IPS-18a (cell line): ENCODE results near the gene ITIH6.
"Not testable (repeated sequence)": the region's sequence is repeated elsewhere in the genome, so short reads cannot be mapped to it uniquely, and the experiment has no call there.

Experiments used
- H3K27ac ChIP-seq: one replicate; pipeline ENCODE4 v1.5.1; 2013; ENCODE audit warnings: low read length
- H3K27me3 ChIP-seq: one replicate; pipeline ENCODE4 v1.6.1; 2013; ENCODE audit warnings: mild to moderate bottlenecking, low read length; ENCODE audit not compliant: control insufficient read depth, insufficient read depth
- H3K36me3 ChIP-seq: one replicate; pipeline ENCODE4 v1.6.1; 2013; ENCODE audit warnings: low read depth, low read length; ENCODE audit not compliant: control insufficient read depth
- H3K4me1 ChIP-seq: one replicate; pipeline ENCODE4 v1.6.1; 2013; ENCODE audit warnings: low read depth, low read length; ENCODE audit not compliant: control insufficient read depth
- H3K4me3 ChIP-seq: one replicate; pipeline ENCODE4 v1.5.1; 2013; ENCODE audit warnings: low read length
- H3K9ac ChIP-seq: one replicate; pipeline ENCODE4 v1.6.1; 2013; ENCODE audit warnings: mild to moderate bottlenecking, low read length, moderate library complexity
- H3K9me3 ChIP-seq: one replicate; pipeline ENCODE4 v1.6.1; 2013; ENCODE audit warnings: low read depth, low read length; ENCODE audit not compliant: control insufficient read depth

The ITIH6 gene

DNA sequence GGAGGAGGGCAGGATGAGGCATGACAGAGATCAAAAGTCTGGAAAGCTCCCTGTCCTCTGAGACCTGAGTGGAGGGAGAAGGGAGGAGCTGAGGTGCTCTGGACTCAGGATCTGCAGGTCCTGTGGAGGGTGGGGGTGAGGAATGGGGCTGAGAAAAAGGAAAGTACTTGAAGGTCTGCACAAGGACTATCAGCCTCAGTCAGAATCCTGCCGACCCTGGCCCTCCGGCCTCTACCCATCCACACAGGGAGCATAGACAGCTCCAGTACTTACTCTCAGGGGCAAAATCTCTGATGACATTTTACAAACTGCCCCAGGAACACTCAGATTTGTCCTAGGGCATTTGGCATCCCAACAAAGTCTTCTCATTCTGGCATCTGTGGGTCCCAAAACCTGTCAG lies 991 bp upstream of the ITIH6 start:
- no peaks in the 10 kb centered on the region for H3K27me3 ChIP-seq
- H3K27ac ChIP-seq, result no peak overlapping the region
- no peak overlapping the region for H3K9ac ChIP-seq
- H3K4me3 ChIP-seq, result no peak overlapping the region
- peaks cover 3% of the 10 kb centered on the region for H3K4me1 ChIP-seq
- H3K9me3 ChIP-seq, result peaks cover 3% of the 10 kb centered on the region
- H3K36me3 ChIP-seq, result no peaks in the 10 kb centered on the region

DNA sequence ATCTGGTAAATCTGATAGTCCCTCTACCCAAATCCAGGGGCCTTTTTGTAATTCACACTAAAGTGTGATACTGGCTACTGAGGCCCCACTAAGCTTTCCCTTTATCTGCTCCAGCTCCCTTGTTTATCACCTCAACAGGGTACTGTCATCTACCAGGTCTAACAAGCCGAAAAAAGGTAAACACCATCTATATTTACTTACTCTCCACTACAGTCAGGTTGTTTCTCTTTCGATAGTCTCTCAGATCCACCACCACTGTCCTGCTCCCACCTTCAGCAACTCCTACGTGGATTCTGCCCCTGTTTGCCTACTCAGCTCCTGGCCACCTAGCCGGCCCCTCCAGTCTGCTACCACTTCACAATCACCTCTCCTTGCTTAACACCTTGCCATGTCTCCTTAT lies 3.3 kb downstream of the ITIH6 start:
- H3K4me1 ChIP-seq, result no peaks in the 10 kb centered on the region
- H3K27me3 ChIP-seq, result no peaks in the 10 kb centered on the region
- H3K9me3 ChIP-seq, result peaks cover 6% of the 10 kb centered on the region
- H3K27ac ChIP-seq, result no peak overlapping the region
- H3K36me3 ChIP-seq, result no peaks in the 10 kb centered on the region
- no peak overlapping the region for H3K9ac ChIP-seq
- H3K4me3 ChIP-seq, result no peak overlapping the region

DNA sequence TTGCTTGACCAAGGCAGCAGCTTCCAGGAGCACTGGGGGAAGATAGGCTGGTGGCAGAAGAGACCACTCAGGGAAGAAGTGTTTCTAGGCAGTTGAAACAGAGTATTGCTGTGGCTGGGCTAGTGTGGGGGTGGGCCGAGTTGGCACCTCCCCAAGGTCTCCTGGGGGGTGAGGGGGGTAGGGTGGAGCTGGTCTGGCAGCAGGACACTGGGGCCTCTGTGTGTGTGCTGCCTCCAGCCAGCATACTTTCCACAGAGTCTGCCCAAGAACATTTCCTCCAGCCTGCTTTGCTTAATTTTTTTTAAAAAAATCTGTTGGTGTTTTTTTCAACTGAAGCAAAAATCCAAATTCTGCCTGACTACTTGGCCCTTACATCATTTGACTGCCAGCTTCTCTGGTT lies 4.0 kb downstream of the ITIH6 start:
- Histone ChIP-seq H3K36me3 (no peaks in the 10 kb centered on the region), H3K27ac (no peak overlapping the region), H3K9me3 (peaks cover 6% of the 10 kb centered on the region), H3K27me3 (no peaks in the 10 kb centered on the region), H3K4me1 (no peaks in the 10 kb centered on the region), H3K9ac (no peak overlapping the region), H3K4me3 (no peak overlapping the region)

DNA sequence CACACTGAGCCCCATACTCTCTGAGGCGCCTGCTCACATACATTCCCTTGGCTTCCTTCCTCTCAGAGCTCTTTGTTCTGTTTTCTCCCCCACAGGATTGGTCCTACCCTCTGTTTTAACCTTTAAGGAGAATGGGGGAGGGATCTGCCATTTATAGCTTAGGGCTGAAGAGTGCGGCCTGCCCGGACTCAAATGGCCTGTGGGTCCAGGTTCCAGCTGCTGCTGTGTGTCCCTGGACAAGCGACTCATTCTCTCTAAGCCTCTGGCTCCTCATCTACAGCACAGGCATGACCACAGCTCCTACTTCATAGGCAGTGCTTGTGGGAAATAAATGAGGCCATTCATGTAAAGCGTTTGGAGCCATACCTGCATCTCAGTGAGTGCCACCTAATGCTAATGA lies 8.7 kb downstream of the ITIH6 start:
- H3K27me3 ChIP-seq, result not testable (repeated sequence)

DNA sequence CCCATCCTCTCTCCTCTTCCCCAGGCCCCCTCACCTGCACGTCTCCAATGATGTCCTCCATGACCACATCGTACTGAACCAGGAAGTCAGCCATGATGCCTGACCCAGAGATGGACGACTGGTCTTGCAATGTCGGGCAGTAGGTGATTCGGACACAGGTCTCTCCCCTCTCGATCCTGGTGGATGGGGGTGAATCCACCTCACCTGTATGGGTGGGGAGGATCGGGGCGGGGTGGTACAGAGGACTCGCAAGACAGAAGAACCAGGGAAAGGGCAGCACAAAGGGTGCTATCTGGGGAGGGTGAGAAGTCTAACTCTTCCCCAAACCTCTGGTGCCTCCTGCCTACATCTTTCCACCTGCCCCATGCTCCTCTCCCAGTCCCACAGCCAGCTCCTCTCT lies 9.6 kb downstream of the ITIH6 start:
- Histone ChIP-seq H3K9me3 (peaks cover 4% of the 10 kb centered on the region), H3K4me3 (no peak overlapping the region), H3K9ac (no peak overlapping the region), H3K4me1 (no peaks in the 10 kb centered on the region), H3K27me3 (no peaks in the 10 kb centered on the region), H3K36me3 (no peaks in the 10 kb centered on the region), H3K27ac (no peak overlapping the region)

More for the DNA sequence above, 8.7 kb downstream of the ITIH6 start:
- not testable (repeated sequence) for H3K9me3 ChIP-seq, H3K4me3 ChIP-seq, H3K36me3 ChIP-seq, H3K4me1 ChIP-seq, H3K27ac ChIP-seq, H3K9ac ChIP-seq

DNA sequence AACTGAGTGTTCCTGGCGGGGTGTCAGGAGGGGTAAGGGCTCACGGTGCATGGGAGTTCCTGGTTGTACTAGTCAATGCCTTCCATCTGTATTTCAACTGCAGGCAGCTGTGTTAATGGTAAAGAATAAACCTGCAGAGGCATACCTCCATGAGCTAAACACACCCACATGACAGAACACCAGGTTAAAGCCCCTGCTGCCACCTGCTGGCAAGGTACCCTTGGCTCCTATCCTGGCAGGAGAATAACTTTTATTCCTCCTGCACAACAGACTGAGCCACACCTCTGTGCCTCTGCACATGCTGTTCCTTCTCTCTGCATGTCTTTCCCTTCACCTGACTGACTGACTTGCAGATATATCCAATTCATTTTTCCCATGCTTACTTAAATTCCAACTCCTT lies 11.1 kb downstream of the ITIH6 start:
- Histone ChIP-seq H3K27ac (no peak overlapping the region), H3K27me3 (no peaks in the 10 kb centered on the region), H3K36me3 (no peaks in the 10 kb centered on the region), H3K4me1 (no peaks in the 10 kb centered on the region), H3K9me3 (peaks cover 3% of the 10 kb centered on the region), H3K4me3 (no peak overlapping the region), H3K9ac (no peak overlapping the region)

DNA sequence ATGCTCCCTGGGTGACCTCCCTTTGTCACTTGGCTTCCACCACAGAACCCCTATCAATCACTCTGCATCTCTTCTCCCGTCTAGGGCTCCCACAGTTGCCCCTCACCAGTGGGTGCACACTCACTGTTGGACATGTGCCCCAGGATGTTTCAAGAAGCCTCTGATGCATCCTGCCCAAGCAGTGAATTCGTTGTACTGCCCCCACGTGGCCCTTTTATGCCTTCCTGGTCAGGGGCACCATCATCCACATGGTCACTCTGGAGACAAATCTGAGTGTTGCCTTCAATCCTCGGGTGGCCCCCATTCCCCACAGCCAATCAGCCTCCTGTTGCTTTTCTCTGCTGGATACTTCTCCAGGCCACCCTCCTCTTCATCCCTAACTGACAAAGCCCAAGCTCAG lies 12.2 kb downstream of the ITIH6 start:
- Histone ChIP-seq H3K4me3 (no peak overlapping the region), H3K27me3 (no peaks in the 10 kb centered on the region), H3K9me3 (peaks cover 10% of the 10 kb centered on the region), H3K36me3 (no peaks in the 10 kb centered on the region), H3K9ac (no peak overlapping the region), H3K4me1 (no peaks in the 10 kb centered on the region), H3K27ac (no peak overlapping the region)

DNA sequence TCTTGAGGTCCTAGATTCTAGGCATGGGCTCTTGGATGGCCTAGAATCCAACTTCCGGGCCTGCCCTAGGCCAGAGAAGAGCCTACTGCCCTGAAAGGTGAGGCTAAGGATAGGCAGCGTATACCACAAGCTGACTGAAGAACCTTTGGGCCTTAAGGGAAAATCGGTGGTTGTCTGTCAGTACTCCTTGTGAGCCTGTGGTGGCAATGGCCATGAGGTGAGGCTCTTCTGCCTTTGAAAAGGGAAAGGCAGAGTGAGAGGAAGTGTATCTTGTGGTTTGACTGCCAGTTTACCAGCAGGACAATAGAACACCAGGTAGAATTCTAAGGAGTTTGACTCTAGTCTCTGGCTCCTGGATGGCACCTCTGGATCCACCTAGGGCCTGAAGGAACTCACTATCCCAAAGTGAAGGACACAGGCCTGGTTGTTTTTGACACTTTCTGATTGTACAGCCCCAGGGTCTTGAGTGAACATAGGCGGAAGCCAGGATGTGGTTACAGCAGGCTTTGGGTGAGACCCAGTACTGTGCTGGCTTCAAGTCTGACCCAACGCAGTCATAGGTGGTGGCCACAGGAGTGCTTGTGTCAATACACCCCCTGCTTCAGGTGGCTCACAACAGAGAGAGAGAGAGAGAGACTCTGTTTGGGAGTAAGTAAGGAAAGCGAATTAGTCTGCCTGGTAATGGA lies 20.9 kb downstream of the ITIH6 start:
- Histone ChIP-seq H3K9ac (no peak overlapping the region), H3K4me3 (no peak overlapping the region)

DNA sequence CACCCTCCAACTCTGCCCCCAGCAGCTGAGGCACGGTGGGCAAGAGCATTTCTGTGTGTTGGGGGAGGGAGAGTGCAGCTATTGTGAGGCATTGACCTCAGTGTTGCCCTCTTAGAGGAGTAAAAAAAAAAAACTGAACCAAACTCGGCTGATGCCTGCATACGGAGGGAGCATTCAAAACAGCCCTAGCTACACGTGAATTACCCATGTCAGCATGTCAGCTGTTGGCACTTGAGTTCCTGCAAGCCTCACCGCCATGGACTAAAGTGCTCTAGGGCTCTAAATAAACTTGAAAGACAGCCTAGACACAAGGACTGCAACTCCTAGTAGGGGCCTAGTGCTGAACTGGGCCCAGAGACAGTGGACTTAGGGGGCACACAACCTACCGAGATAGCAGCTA lies 22.0 kb downstream of the ITIH6 start:
- Histone ChIP-seq H3K36me3 (no peaks in the 10 kb centered on the region), H3K9me3 (peaks cover 10% of the 10 kb centered on the region), H3K9ac (no peak overlapping the region), H3K4me3 (no peak overlapping the region), H3K27me3 (no peaks in the 10 kb centered on the region), H3K27ac (no peak overlapping the region), H3K4me1 (peaks cover 12% of the 10 kb centered on the region)

More for the DNA sequence above, 20.9 kb downstream of the ITIH6 start:
- peaks cover 15% of the 10 kb centered on the region for H3K9me3 ChIP-seq
- no peaks in the 10 kb centered on the region for H3K36me3 ChIP-seq
- no peak overlapping the region for H3K27ac ChIP-seq
- H3K27me3 ChIP-seq, result no peaks in the 10 kb centered on the region
- H3K4me1 ChIP-seq, result peaks cover 12% of the 10 kb centered on the region

DNA sequence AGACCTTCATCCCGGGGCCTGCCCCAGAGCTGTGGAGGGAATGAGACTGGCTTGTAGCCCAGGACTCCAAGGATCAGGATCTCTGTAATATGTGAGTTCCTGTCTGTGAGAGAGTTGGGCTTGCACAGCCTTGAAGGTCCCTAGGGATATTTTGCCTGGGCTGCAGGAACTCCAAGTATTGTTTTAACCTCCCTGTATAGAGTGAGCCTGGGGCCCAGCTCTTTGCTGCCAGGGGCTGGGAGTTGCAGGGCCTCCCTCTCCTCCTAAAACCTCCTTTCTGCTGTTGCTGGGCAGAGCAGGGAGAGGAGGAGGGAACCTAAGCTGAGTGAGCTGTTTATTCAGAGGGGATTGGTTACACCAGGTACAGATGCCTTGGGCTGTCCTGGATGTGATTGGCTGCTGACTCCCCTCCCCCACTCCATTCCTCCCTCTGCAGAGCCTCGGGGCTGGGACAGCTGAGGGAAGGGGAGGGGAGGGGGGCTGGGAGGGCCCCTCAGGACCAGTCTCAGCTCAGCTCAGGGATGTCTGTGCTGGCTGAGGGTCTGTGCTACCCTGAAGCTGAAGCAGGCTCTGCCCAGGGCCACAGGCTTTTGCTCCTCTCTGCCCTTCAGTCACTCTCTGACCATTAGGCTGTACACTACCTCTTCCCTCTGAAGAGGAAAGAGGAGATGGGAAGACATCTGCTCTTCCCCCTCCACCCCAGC lies 23.5 kb downstream of the ITIH6 start:
- not testable (repeated sequence) for H3K27me3 ChIP-seq, H3K36me3 ChIP-seq, H3K9me3 ChIP-seq, H3K9ac ChIP-seq, H3K27ac ChIP-seq, H3K4me3 ChIP-seq
- H3K4me1 ChIP-seq, result peaks cover 12% of the 10 kb centered on the region

DNA sequence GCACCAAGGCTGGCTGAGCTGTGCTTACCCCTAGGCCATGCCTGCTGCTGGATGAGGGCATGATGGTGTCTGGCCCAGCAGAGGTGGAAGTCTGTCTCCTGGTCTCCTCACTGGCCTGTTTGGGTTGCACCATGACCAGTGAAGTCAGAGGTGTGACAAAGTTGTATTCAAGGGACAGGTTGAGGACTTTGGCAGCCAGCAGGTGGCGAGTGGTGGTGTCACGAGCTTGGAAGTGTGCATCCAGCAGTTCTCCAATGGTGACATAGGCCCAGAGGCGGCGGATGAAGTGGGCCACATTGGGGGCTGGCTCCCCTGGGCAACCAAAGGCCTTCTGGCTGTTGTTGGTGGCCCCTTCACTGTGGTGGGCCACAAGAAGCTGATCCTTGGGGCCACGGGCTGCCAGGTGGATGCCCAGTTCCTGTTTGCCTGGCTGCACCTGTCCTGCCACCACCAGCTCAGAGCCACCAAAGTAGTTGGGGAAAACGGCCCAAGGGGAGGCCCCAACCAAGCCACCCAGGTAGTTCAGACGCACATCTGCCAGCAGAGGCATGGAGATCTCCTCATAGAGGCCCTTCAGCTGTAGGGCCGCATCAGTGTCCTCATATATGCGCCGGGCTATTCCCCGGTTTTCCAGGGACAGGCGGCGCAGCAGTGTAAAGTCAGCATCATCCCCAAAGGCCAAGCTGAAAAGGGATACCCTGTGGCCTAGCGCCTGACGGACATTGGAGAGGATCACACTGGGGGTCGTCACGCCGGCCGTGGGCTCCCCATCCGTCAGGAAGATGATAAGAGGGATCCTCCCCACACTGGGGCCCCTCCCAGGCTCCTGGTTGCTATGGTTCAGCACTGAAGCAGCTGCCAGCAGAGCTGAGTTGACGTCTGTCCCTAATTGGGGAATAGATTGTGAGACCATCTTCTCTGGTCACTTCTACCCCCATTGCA lies 39.7 kb downstream of the ITIH6 start:
- Histone ChIP-seq H3K27ac (no peak overlapping the region), H3K36me3 (no peaks in the 10 kb centered on the region), H3K4me3 (no peak overlapping the region), H3K9ac (no peak overlapping the region), H3K27me3 (no peaks in the 10 kb centered on the region), H3K4me1 (peaks cover 11% of the 10 kb centered on the region), H3K9me3 (peaks cover 24% of the 10 kb centered on the region)
